GM10847 (cell line): ENCODE measurements around the gene CUL3.

Source experiments
- POLR2A ChIP-seq: IDR thresholded peaks from 2 replicates; pipeline ENCODE4 v1.6.1; 2011; ENCODE audit not compliant: insufficient read length; ENCODE audit errors: extremely low read depth

Gene CUL3

GRCh38 chr2:224584785-224585210, 365 bp downstream of the CUL3 start:
- TF ChIP-seq POLR2A, result no peak

- TF ChIP-seq POLR2A, result no peak
Measured at GRCh38 chr2:224584111-224584784, 915 bp downstream of the CUL3 start.

GRCh38 chr2:224580248-224580647, 4.9 kb downstream of the CUL3 start:
- no peak for TF ChIP-seq POLR2A

- TF ChIP-seq POLR2A, result no peak
Measured at GRCh38 chr2:224579411-224579810, 5.8 kb downstream of the CUL3 start.

GRCh38 chr2:224577541-224577940, 7.6 kb downstream of the CUL3 start:
- TF ChIP-seq POLR2A, result no peak

- TF ChIP-seq POLR2A, result no peak
Measured at GRCh38 chr2:224576088-224576715, 9.0 kb downstream of the CUL3 start.

- TF ChIP-seq POLR2A, result no peak
Measured at GRCh38 chr2:224574423-224575084, 10.6 kb downstream of the CUL3 start.

GRCh38 chr2:224573724-224574123, 11.4 kb downstream of the CUL3 start:
- no peak for TF ChIP-seq POLR2A

- TF ChIP-seq POLR2A, result no peak
Measured at GRCh38 chr2:224572338-224572737, 12.8 kb downstream of the CUL3 start.

GRCh38 chr2:224570328-224570993, 14.7 kb downstream of the CUL3 start:
- TF ChIP-seq POLR2A, result no peak

GRCh38 chr2:224569654-224570053, 15.5 kb downstream of the CUL3 start:
- no peak for TF ChIP-seq POLR2A

- no peak for TF ChIP-seq POLR2A
Measured at GRCh38 chr2:224565452-224566035, 19.6 kb downstream of the CUL3 start.

GRCh38 chr2:224563537-224563936, 21.6 kb downstream of the CUL3 start:
- no peak for TF ChIP-seq POLR2A

GRCh38 chr2:224562831-224563230, 22.3 kb downstream of the CUL3 start:
- TF ChIP-seq POLR2A, result no peak

- no peak for TF ChIP-seq POLR2A
Measured at GRCh38 chr2:224561234-224562005, 23.7 kb downstream of the CUL3 start.

- no peak for TF ChIP-seq POLR2A
Measured at GRCh38 chr2:224560549-224560948, 24.6 kb downstream of the CUL3 start.
